H1 (cell line): Measurements from ENCODE around the gene CD300C. TPM values are rescaled to one million over a fixed set of nuclear protein-coding genes. Genes with fewer than 3 reads are reported as not detected.

Source experiments
- CTCF ChIA-PET: fragments of 300-600 bp; sonication (Branson Sonifier 250); formaldehyde crosslinking; loops from one replicate; lab custom pipeline; 2021; ENCODE audit not compliant: partially characterized antibody; lab: Charles Lee
- POLR2A ChIA-PET: fragments of 300-600 bp; sonication (Branson Sonifier 250); formaldehyde crosslinking; loops from one replicate; lab custom pipeline; 2021; ENCODE audit warnings: inconsistent platforms; ENCODE audit not compliant: partially characterized antibody; lab: Charles Lee
- DNase-seq, 2 experiments: peaks; one replicate each; pipeline versions ENCODE4 v3.0.0 to v3.0.0-alpha.2; 2010 to 2022; ENCODE audit warnings: low spot score in 2 of 2, low read depth in 1 of 2, mixed read lengths in 1 of 2
- FAIRE-seq: peaks from 2 replicates; lab custom pipeline; 2011; peaks lifted over from hg19 to GRCh38; lab: Jason Lieb, UNC
- H2AFZ ChIP-seq: 2 replicates; pipeline ENCODE4 v1.8.1; 2012; ENCODE audit warnings: low read length, inconsistent platforms
- H2AK5ac ChIP-seq: 2 replicates; pipeline ENCODE4 v1.6.1; 2013; ENCODE audit warnings: low read depth, low read length
- H2BK120ac ChIP-seq: replicated peaks from 2 replicates; pipeline ENCODE3; 2013; ENCODE audit warnings: low read depth, low read length, inconsistent platforms
- H2BK12ac ChIP-seq: 2 replicates; pipeline ENCODE4 v1.6.1; 2013; ENCODE audit warnings: low read depth, low read length
- H2BK15ac ChIP-seq: 2 replicates; pipeline ENCODE4 v1.6.1; 2013; ENCODE audit warnings: low read length
- H2BK20ac ChIP-seq: 2 replicates; pipeline ENCODE4 v1.6.1; 2013; ENCODE audit warnings: low read length
- H2BK5ac ChIP-seq: 2 replicates; pipeline ENCODE4 v1.6.1; 2013; ENCODE audit warnings: low read depth, low read length
- H3K14ac ChIP-seq: 2 replicates; pipeline ENCODE4 v1.6.1; 2013; ENCODE audit warnings: inconsistent platforms; ENCODE audit not compliant: insufficient read length
- H3K18ac ChIP-seq: 2 replicates; pipeline ENCODE4 v1.6.1; 2013; ENCODE audit warnings: low read length; ENCODE audit errors: extremely low read depth
- H3K23ac ChIP-seq: 2 replicates; pipeline ENCODE4 v1.6.1; 2013; ENCODE audit warnings: inconsistent platforms; ENCODE audit not compliant: insufficient read length
- H3K23me2 ChIP-seq: 2 replicates; pipeline ENCODE4 v1.6.1; 2013; ENCODE audit warnings: low read depth, low read length
- H3K27ac ChIP-seq: 2 replicates; pipeline ENCODE4 v1.6.1; 2011; ENCODE audit warnings: low read depth, low read length, inconsistent platforms
- H3K27me3 ChIP-seq, 4 experiments: replicated peaks in 1 of 4; 1 replicate in 1 of 4; 2 replicates in 3 of 4; pipeline versions ENCODE4 v1.6.1 to v1.8.1; 2011 to 2013; ENCODE audit warnings: low read length in 3 of 4, mild to moderate bottlenecking in 3 of 4, inconsistent platforms in 2 of 4, mixed read lengths in 2 of 4, moderate library complexity in 1 of 4; ENCODE audit not compliant: control insufficient read depth in 3 of 4, insufficient read depth in 3 of 4; ENCODE audit errors: extremely low read depth in 1 of 4
- H3K36me3 ChIP-seq, 4 experiments: 2 replicates each; pipeline versions ENCODE4 v1.6.1 to v1.8.1; 2011 to 2013; ENCODE audit warnings: mild to moderate bottlenecking in 4 of 4, low read length in 3 of 4, moderate library complexity in 2 of 4, control low read depth in 1 of 4, inconsistent platforms in 1 of 4; ENCODE audit not compliant: insufficient read depth in 4 of 4, control insufficient read depth in 2 of 4
- H3K4ac ChIP-seq: replicated peaks from 2 replicates; pipeline ENCODE3; 2013; ENCODE audit warnings: low read length, low read depth, mixed read lengths, inconsistent platforms; ENCODE audit not compliant: insufficient read length
- H3K4me1 ChIP-seq, 4 experiments: replicated peaks in 1 of 4; 1 replicate in 1 of 4; 2 replicates in 3 of 4; pipeline versions ENCODE4 v1.6.1 to v1.8.1; 2011 to 2013; ENCODE audit warnings: low read length in 3 of 4, inconsistent platforms in 2 of 4, mixed read lengths in 1 of 4; ENCODE audit not compliant: insufficient read depth in 4 of 4, control insufficient read depth in 3 of 4
- H3K4me2 ChIP-seq, 2 experiments: 2 replicates each; pipeline versions ENCODE4 v1.6.1 to v1.8.1; 2011 to 2013; ENCODE audit warnings: low read depth in 2 of 2, low read length in 2 of 2, control low read depth in 1 of 2, inconsistent platforms in 1 of 2, mild to moderate bottlenecking in 1 of 2; ENCODE audit not compliant: insufficient read depth in 1 of 2
- H3K4me3 ChIP-seq, 4 experiments: fragments of 200-600, 300-600 bp in 1 of 4; sonication (generic), shearing (Covaris generic), sonication (Bioruptor Twin) in 1 of 4; 2 replicates each; pipeline versions ENCODE4 v1.5.1 to v1.8.1; 2011 to 2016; ENCODE audit warnings: low read length in 4 of 4, low read depth in 3 of 4, control low read depth in 2 of 4, inconsistent platforms in 2 of 4, mild to moderate bottlenecking in 2 of 4, mixed read lengths in 1 of 4, moderate library complexity in 1 of 4; ENCODE audit not compliant: insufficient read depth in 2 of 4; ENCODE audit errors: extremely low read depth in 1 of 4
- H3K56ac ChIP-seq: replicated peaks from 2 replicates; pipeline ENCODE3; 2013; ENCODE audit warnings: low read depth, mild to moderate bottlenecking, mixed read lengths, low read length, inconsistent platforms; ENCODE audit not compliant: insufficient read length
- H3K79me1 ChIP-seq: 2 replicates; pipeline ENCODE4 v1.6.1; 2013; ENCODE audit warnings: low read depth, low read length, control low read depth
- H3K79me2 ChIP-seq, 2 experiments: 2 replicates each; pipeline versions ENCODE4 v1.6.1 to v1.8.1; 2012 to 2013; ENCODE audit warnings: low read length in 2 of 2, mild to moderate bottlenecking in 2 of 2, inconsistent platforms in 1 of 2; ENCODE audit not compliant: insufficient read depth in 2 of 2, control insufficient read depth in 1 of 2
- H3K9ac ChIP-seq, 4 experiments: replicated peaks in 1 of 4; 1 replicate in 1 of 4; 2 replicates in 3 of 4; pipeline versions ENCODE4 v1.6.1 to v1.8.1; 2011 to 2013; ENCODE audit warnings: low read depth in 3 of 4, low read length in 3 of 4, control low read depth in 2 of 4, mild to moderate bottlenecking in 2 of 4, moderate library complexity in 2 of 4, inconsistent platforms in 1 of 4; ENCODE audit errors: extremely low read depth in 1 of 4
- H3K9me3 ChIP-seq, 2 experiments: 2 replicates each; pipeline versions ENCODE4 v1.6.1 to v1.8.1; 2012 to 2013; ENCODE audit warnings: mild to moderate bottlenecking in 2 of 2, moderate library complexity in 2 of 2, control low read depth in 1 of 2, inconsistent platforms in 1 of 2, low read depth in 1 of 2, low read length in 1 of 2, mixed read lengths in 1 of 2; ENCODE audit not compliant: insufficient read depth in 2 of 2
- H4K20me1 ChIP-seq, 2 experiments: replicated peaks in 1 of 2; 2 replicates each; pipeline versions ENCODE3 to v1.8.1; 2011 to 2013; ENCODE audit warnings: inconsistent platforms in 2 of 2, low read length in 2 of 2, mild to moderate bottlenecking in 1 of 2; ENCODE audit not compliant: insufficient read depth in 2 of 2, control insufficient read depth in 1 of 2
- H4K5ac ChIP-seq: 2 replicates; pipeline ENCODE4 v1.6.1; 2013; ENCODE audit warnings: low read length, low read depth, mixed read lengths, inconsistent platforms; ENCODE audit not compliant: insufficient read length
- H4K8ac ChIP-seq: 2 replicates; pipeline ENCODE4 v1.8.0; 2013; ENCODE audit warnings: mild to moderate bottlenecking, moderate library complexity, low read length, inconsistent platforms; ENCODE audit not compliant: insufficient read depth; ENCODE audit errors: extremely low read depth
- H4K91ac ChIP-seq: replicated peaks from 2 replicates; pipeline ENCODE3; 2013; ENCODE audit warnings: low read length, mixed read lengths, inconsistent platforms; ENCODE audit not compliant: insufficient read length
- BCL11A ChIP-seq, 2 experiments: IDR thresholded peaks; one replicate each; pipeline ENCODE4 v1.6.1; 2011; ENCODE audit warnings: low read depth in 2 of 2, low read length in 2 of 2, mild to moderate bottlenecking in 2 of 2
- JUND ChIP-seq: IDR thresholded peaks from 2 replicates; pipeline ENCODE4 v1.6.1; 2011; ENCODE audit warnings: mild to moderate bottlenecking, improper control_type of control experiment, low read length
- SIRT6 ChIP-seq: IDR thresholded peaks from one replicate; pipeline ENCODE4 v1.7.1; 2012; ENCODE audit warnings: low read length, inconsistent platforms
- USF2 ChIP-seq: IDR thresholded peaks from 2 replicates; pipeline ENCODE4 v1.6.1; 2011; ENCODE audit warnings: low read length, improper control_type of control experiment
- YY1 ChIP-seq: IDR thresholded peaks from 2 replicates; pipeline ENCODE4 v1.6.1; 2011; ENCODE audit warnings: low read depth, mild to moderate bottlenecking, low read length
- WGBS, 2 experiments: shearing (Covaris generic) in 1 of 2; methylation state at CpG; one replicate each; pipeline versions ENCODE4 v1.1.6 to v1.1.7; 2013 to 2015; ENCODE audit warnings: low lambda C conversion rate in 2 of 2, mixed read lengths in 2 of 2, inconsistent platforms in 1 of 2, low coverage in 1 of 2, missing lambda C conversion rate in 1 of 2; ENCODE audit not compliant: insufficient replicate concordance in 2 of 2, insufficient coverage in 1 of 2, insufficient read length in 1 of 2; ENCODE audit errors: extremely low coverage in 1 of 2, missing lambda C conversion rate in 1 of 2; 5-methylcytosine and 5-hydroxymethylcytosine counted together
- polyA plus RNA-seq, 7 experiments: library from polyadenylated mRNA; depleted of rRNA in 3 of 7; stranded (reverse) in 5 of 7; unstranded in 2 of 7; fragments of >200 nt in 5 of 7; fragments of 200-250 nt in 2 of 7; gene quantifications; 1 replicate in 5 of 7; 2 replicates in 1 of 7; 4 replicates in 1 of 7; pipeline versions ENCODE4 v1.2.1 to v1.2.3, GENCODE V29; 2011 to 2013; ENCODE audit warnings: missing spikeins in 2 of 7, mixed read lengths in 2 of 7
- total RNA-seq: library from RNA; stranded (reverse); fragmentation: NEBNext Ultra II Directional; extraction: Animal tissue kit (Norgen Biotek cat#: 25700); gene quantifications from 2 replicates; pipeline ENCODE4 v1.2.1, GENCODE V29; 2021

CD300C gene
- total and polyA plus RNA-seq, 2 of the 8 experiments (the other 6 are each of a cell fraction or from before 2014, with no cell fraction given), result not detected

DNA sequence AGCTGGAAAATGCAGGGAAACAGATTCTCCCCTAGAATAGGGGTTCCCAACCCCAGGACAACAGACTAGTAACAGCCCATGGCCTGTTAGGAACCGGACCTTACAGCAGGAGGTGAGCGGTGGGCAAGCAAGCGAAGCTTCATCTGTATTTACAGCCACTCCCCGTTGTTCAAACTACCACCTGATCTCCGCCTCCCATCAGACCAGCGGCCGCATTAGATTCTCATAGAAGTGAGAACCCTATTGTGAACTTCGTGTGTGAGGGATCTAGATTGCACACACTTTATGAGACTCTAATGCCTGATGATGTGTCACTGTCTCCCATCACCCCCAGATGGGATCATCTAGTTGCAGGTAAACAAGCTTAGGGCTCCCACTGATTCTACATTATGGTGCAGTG is 18.2 kb downstream of the CD300C start:
- H3K4me2 ChIP-seq, result no peak overlapping the region
- H2BK5ac ChIP-seq, result no peak overlapping the region
- DNase-seq (no peak), FAIRE-seq (no peak)
- H2BK20ac ChIP-seq, result no peak overlapping the region
- no peak overlapping the region for H3K27ac ChIP-seq
- no peaks in the 10 kb centered on the region for H3K79me1 ChIP-seq
- TF ChIP-seq SIRT6 (no peak), YY1 (no peak), BCL11A (IDR thresholded peaks at IDR 0.05; ENCODE audit: low read depth in 2 of 2, low read length in 2 of 2) (no peak), JUND (no peak), USF2 (no peak)
- H4K20me1 ChIP-seq, result no peaks in the 10 kb centered on the region
- no peak overlapping the region for H4K5ac ChIP-seq
- H4K91ac ChIP-seq, result no peak overlapping the region
- H2AFZ ChIP-seq, result no peak overlapping the region
- no peak overlapping the region for H2BK120ac ChIP-seq
- peaks cover 0 to 2% (median 0%) of the 10 kb centered on the region in 4 experiments; a peak in 2 of 7 replicates for H3K27me3 ChIP-seq
- no peak overlapping the region for H3K56ac ChIP-seq
- no peak overlapping the region for H2AK5ac ChIP-seq
- H2BK12ac ChIP-seq, result no peak overlapping the region
- no peak overlapping the region for H3K4me3 ChIP-seq
- peaks cover 0 to 4% (median under 1%) of the 10 kb centered on the region in 4 experiments; a peak in 2 of 7 replicates for H3K4me1 ChIP-seq
- WGBS, 2 experiments, result 85% methylated on average over 8 of the region's 8 CpGs; no CpG with 5 or more reads in 1 of the 2 experiments
- CTCF ChIA-PET, result interaction anchor here (0.7 to 3.6 kb wide), 6 partner anchors 12 to 207 kb away, joined by 3 to 13 read pairs (median 3); partner anchors contain the start of gene GPR142
- no peak overlapping the region for H3K23ac ChIP-seq
- POLR2A ChIA-PET, result interaction anchor here (0.6 kb wide), 2 partner anchors 30 to 95 kb away, joined by 3 read pairs; no protein-coding TSS in a partner anchor
- peaks cover 6 to 8% of the 10 kb centered on the region in 2 experiments; a peak in 3 of 4 replicates for H3K9me3 ChIP-seq
- H3K9ac ChIP-seq, result no peak overlapping the region
- H4K8ac ChIP-seq, result no peak overlapping the region
- no peaks in the 10 kb centered on the region for H3K79me2 ChIP-seq
- no peaks in the 10 kb centered on the region for H3K23me2 ChIP-seq
- no peak overlapping the region for H3K14ac ChIP-seq
- no peaks in the 10 kb centered on the region for H3K36me3 ChIP-seq
- H2BK15ac ChIP-seq, result no peak overlapping the region
- no peak overlapping the region for H3K18ac ChIP-seq
- no peak overlapping the region for H3K4ac ChIP-seq
